Kidney tubule cell (primary cell): ENCODE results near the gene TRPM2.

Experiments used
- DNase-seq: peaks from one replicate; pipeline ENCODE4 v3.0.0-alpha.2; 2018; ENCODE audit warnings: low spot score

TRPM2 gene

GRCh38 chr21:44445145-44445812, 91.9 kb downstream of the TRPM2 start:
- DNase-seq: no peak

- DNase-seq: no peak
Observed at GRCh38 chr21:44448651-44449131, 95.3 kb downstream of the TRPM2 start.

- DNase-seq: no peak
Observed at GRCh38 chr21:44449473-44450363, 96.3 kb downstream of the TRPM2 start.

GRCh38 chr21:44450402-44450801, 97.0 kb downstream of the TRPM2 start:
- no peak for DNase-seq

GRCh38 chr21:44450999-44451398, 97.6 kb downstream of the TRPM2 start:
- DNase-seq: no peak

- no peak for DNase-seq
Observed at GRCh38 chr21:44453120-44453519, 99.7 kb downstream of the TRPM2 start.

- DNase-seq: no peak
Observed at GRCh38 chr21:44454058-44454457, 100.6 kb downstream of the TRPM2 start.

- peak; percentile 70 for DNase-seq
Observed at GRCh38 chr21:44454747-44455523, 101.5 kb downstream of the TRPM2 start, which contains the start of gene LRRC3. TSS of gene LRRC3 (plus strand) at chr21:44455510. CDS start at chr21:44456645, 1,135 bp downstream.

GRCh38 chr21:44455524-44456213, 102.2 kb downstream of the TRPM2 start:
- peak; percentile 49 for DNase-seq

GRCh38 chr21:44456214-44456914, 102.9 kb downstream of the TRPM2 start:
- no peak for DNase-seq

GRCh38 chr21:44456915-44457736, 103.7 kb downstream of the TRPM2 start:
- no peak for DNase-seq

- no peak for DNase-seq
Observed at GRCh38 chr21:44458971-44459711, 105.7 kb downstream of the TRPM2 start.

- DNase-seq: no peak
Observed at GRCh38 chr21:44459712-44460440, 106.5 kb downstream of the TRPM2 start.

- no peak for DNase-seq
Observed at GRCh38 chr21:44460441-44460755, 107.0 kb downstream of the TRPM2 start.

- no peak for DNase-seq
Observed at GRCh38 chr21:44461005-44461404, 107.6 kb downstream of the TRPM2 start.

GRCh38 chr21:44461464-44462001, 108.1 kb downstream of the TRPM2 start:
- DNase-seq: peak; percentile 5

- no peak for DNase-seq
Observed at GRCh38 chr21:44462086-44462833, 108.8 kb downstream of the TRPM2 start.

- DNase-seq: no peak
Observed at GRCh38 chr21:44462834-44463200, 109.4 kb downstream of the TRPM2 start.
